Measurements from ENCODE around the gene CHMP5.

DNA sequence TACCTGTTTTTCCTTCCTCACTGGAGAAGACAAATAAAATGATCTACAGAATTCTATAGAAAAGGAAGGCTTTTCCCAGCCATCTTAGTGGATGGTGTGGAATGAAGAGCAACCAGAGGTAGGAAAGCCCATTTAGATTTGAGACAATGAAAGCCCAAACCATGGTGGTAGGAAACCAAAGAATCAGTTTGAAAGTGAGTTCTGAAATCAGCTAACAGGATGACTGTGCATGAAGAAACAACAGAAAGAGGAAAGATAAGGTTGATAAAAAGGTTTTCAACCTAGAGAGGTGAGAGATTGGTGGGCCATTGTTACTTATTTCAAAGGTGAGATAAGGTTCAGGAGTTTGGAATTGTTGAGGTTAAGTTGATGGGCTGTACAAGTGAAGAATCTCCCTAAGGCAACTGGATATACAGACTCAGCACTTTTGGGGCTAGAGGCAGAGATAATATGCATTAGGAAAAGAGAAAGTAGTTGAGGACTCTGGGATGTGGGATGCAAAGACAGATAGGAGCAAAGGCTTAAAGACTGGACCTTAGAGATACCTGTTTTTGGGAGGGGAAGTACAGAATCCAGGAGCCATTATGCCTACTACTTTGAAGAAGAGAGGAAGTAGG is 2.4 kb downstream of the CHMP5 start:
- TF ChIP-seq, protein P1, sequence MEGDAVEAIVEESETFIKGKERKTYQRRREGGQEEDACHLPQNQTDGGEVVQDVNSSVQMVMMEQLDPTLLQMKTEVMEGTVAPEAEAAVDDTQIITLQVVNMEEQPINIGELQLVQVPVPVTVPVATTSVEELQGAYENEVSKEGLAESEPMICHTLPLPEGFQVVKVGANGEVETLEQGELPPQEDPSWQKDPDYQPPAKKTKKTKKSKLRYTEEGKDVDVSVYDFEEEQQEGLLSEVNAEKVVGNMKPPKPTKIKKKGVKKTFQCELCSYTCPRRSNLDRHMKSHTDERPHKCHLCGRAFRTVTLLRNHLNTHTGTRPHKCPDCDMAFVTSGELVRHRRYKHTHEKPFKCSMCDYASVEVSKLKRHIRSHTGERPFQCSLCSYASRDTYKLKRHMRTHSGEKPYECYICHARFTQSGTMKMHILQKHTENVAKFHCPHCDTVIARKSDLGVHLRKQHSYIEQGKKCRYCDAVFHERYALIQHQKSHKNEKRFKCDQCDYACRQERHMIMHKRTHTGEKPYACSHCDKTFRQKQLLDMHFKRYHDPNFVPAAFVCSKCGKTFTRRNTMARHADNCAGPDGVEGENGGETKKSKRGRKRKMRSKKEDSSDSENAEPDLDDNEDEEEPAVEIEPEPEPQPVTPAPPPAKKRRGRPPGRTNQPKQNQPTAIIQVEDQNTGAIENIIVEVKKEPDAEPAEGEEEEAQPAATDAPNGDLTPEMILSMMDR (conservative IDR thresholded peaks at IDR 0.05; ENCODE audit: low read length) = no peak
- TF ChIP-seq EZH2phosphoT487 (IDR thresholded peaks at IDR 0.05; ENCODE audit: borderline replicate concordance, low read depth, low read length) = no peak
